Measurements from ENCODE around the gene TIMM29.

The TIMM29 gene

DNA sequence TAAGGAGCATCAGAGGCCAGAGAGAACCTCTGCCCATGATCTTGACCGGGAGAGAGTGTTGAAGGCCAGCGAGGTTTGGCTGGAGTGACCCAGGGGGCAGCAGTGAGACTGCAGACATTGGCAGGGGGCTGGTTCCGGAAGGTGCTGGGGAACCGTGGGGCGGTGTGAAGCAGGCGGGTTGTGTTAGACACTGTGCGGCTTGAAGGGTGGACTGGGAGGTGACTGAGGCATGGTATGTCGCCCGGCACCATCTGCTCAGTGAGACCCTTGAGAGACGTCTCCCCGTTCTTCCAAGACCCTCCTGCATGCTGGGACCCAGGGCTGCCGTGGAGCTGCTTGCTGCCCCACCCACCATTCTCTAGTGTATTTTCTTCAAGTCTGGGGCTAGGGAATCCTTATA lies 32.7 kb upstream of the TIMM29 start:
- Histone ChIP-seq H3K27me3 (ENCODE audit: insufficient read depth, low read length) (no peaks in the 10 kb centered on the region), H2AFZ (ENCODE audit: low read depth, low read length) (no peak overlapping the region), H3K4me3 (ENCODE audit: low read length) (no peak overlapping the region), H3K9me3 (ENCODE audit: low read length) (no peaks in the 10 kb centered on the region), H3K4me1 (ENCODE audit: insufficient read depth, low read length) (peaks cover 24% of the 10 kb centered on the region), H3K36me3 (ENCODE audit: insufficient read depth, low read length) (peaks cover 5% of the 10 kb centered on the region)

DNA sequence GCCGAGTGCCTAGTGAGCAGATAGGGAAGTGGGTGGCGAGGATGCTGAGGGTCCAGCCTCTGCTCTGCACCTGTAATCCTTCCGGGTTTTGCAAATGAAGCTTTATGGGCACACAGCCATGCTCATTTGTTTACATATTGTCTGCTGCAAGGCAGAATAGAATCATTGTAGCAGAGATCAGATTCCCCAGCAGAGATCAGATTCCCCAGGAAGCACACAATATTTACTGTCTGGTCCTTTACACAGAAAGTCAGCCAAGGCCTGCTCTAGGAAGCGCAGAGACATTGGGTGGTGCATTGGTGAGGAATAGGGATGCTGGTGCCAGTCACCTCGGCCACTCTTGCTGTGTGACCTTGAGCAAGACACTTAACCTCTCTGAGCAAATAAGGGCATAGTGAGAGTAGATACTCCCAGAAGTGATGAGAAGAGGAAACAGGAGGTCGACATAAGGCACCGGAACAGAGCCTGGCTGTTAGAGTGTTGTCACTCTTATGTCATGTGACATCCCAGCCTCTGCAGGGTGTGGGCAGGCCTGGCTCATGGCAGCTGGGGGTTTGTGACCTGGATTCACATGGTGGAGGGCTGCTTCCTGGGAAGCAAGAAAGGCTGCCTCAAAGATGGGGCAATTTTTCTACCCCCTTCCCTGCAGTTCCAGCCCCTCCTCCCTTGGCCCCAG lies 31.6 kb upstream of the TIMM29 start:
- H3K27me3 ChIP-seq (ENCODE audit: insufficient read depth, low read length), result no peaks in the 10 kb centered on the region
- H3K9me3 ChIP-seq (ENCODE audit: low read length), result no peaks in the 10 kb centered on the region
- H3K4me3 ChIP-seq (ENCODE audit: low read length), result no peak overlapping the region
- H3K36me3 ChIP-seq (ENCODE audit: insufficient read depth, low read length), result peaks cover 5% of the 10 kb centered on the region
- H3K4me1 ChIP-seq (ENCODE audit: insufficient read depth, low read length), result peaks cover 13% of the 10 kb centered on the region
- no peak overlapping the region for H2AFZ ChIP-seq (ENCODE audit: low read depth, low read length)

GRCh38 chr19:10898633-10899032 lies 30.0 kb upstream of the TIMM29 start:
- Histone ChIP-seq H3K27me3 (ENCODE audit: insufficient read depth, low read length) (no peaks in the 10 kb centered on the region), H3K36me3 (ENCODE audit: insufficient read depth, low read length) (peaks cover 7% of the 10 kb centered on the region), H2AFZ (ENCODE audit: low read depth, low read length) (no peak overlapping the region), H3K4me1 (ENCODE audit: insufficient read depth, low read length) (peaks cover 8% of the 10 kb centered on the region), H3K9me3 (ENCODE audit: low read length) (no peaks in the 10 kb centered on the region), H3K4me3 (ENCODE audit: low read length) (no peak overlapping the region)

DNA sequence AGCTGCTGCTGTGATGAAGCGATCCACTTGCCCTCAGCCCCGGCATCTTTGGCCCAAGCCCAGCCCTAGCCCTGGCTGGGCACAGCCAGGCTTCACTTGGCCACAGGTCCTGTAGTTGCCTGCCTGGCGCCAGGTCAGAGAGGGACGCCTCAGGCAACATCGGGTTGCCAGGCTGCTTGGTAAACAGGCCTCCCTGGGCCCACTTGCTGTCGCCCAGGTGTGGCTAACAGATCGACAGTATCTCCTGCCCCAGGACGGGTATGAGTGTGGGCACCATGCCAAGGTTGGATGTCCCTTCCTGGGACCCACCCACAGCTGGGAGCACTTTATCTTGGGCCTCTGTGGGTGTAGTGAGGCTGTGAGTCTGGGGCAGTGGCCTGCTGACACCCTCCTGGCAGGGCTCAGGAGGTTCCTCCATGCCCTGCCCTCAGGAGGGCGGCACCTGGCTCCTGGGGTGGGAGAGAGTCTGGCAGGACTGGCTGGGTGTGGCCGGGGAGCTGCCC lies 29.4 kb upstream of the TIMM29 start:
- no peak overlapping the region for H3K4me3 ChIP-seq (ENCODE audit: low read length)
- H2AFZ ChIP-seq (ENCODE audit: low read depth, low read length), result no peak overlapping the region
- H3K36me3 ChIP-seq (ENCODE audit: insufficient read depth, low read length), result peaks cover 4% of the 10 kb centered on the region
- no peaks in the 10 kb centered on the region for H3K27me3 ChIP-seq (ENCODE audit: insufficient read depth, low read length)
- H3K4me1 ChIP-seq (ENCODE audit: insufficient read depth, low read length), result peaks cover 3% of the 10 kb centered on the region
- no peaks in the 10 kb centered on the region for H3K9me3 ChIP-seq (ENCODE audit: low read length)

- Histone ChIP-seq H3K36me3 (ENCODE audit: insufficient read depth, low read length) (peaks cover 45% of the 10 kb centered on the region), H3K9me3 (ENCODE audit: low read length) (no peaks in the 10 kb centered on the region), H3K4me3 (ENCODE audit: low read length) (no peak overlapping the region), H3K4me1 (ENCODE audit: insufficient read depth, low read length) (no peaks in the 10 kb centered on the region), H3K27me3 (ENCODE audit: insufficient read depth, low read length) (no peaks in the 10 kb centered on the region), H2AFZ (ENCODE audit: low read depth, low read length) (no peak overlapping the region)
These were observed 20.7 kb upstream of the TIMM29 start for GRCh38 chr19:10907925-10908324.

- peaks cover 43% of the 10 kb centered on the region for H3K36me3 ChIP-seq (ENCODE audit: insufficient read depth, low read length)
- H3K27me3 ChIP-seq (ENCODE audit: insufficient read depth, low read length), result no peaks in the 10 kb centered on the region
- H3K9me3 ChIP-seq (ENCODE audit: low read length), result no peaks in the 10 kb centered on the region
- no peak overlapping the region for H3K4me3 ChIP-seq (ENCODE audit: low read length)
- no peak overlapping the region for H2AFZ ChIP-seq (ENCODE audit: low read depth, low read length)
- H3K4me1 ChIP-seq (ENCODE audit: insufficient read depth, low read length), result no peaks in the 10 kb centered on the region
These were observed 20.1 kb upstream of the TIMM29 start for GRCh38 chr19:10908380-10908960.

- Histone ChIP-seq H3K27me3 (ENCODE audit: insufficient read depth, low read length) (no peaks in the 10 kb centered on the region), H3K9me3 (ENCODE audit: low read length) (no peaks in the 10 kb centered on the region), H3K36me3 (ENCODE audit: insufficient read depth, low read length) (peaks cover 54% of the 10 kb centered on the region), H2AFZ (ENCODE audit: low read depth, low read length) (no peak overlapping the region), H3K4me3 (ENCODE audit: low read length) (no peak overlapping the region), H3K4me1 (ENCODE audit: insufficient read depth, low read length) (no peaks in the 10 kb centered on the region)
These were observed 16.8 kb upstream of the TIMM29 start for GRCh38 chr19:10911579-10912363.

DNA sequence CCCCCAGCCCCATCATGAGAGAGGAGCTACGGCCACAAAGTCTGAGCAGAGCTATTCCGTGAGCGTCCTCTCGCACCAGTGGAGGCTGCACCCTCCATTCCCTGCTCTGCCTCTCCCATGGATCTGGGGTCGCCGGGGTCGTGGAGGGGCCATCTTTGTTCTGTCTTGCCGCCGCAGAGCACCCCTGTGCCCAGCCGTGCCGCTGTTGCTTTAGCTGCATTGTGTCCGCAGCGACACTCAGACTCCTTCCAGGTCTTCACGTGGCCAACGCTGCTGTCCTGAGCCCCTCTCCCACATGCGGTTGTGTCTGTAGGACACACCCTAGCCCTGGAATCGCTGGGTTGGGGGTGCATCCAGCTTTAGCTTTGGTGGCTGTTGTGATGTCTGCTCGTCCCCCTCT lies 16.0 kb upstream of the TIMM29 start:
- Histone ChIP-seq H2AFZ (ENCODE audit: low read depth, low read length) (no peak overlapping the region), H3K4me1 (ENCODE audit: insufficient read depth, low read length) (no peaks in the 10 kb centered on the region), H3K9me3 (ENCODE audit: low read length) (no peaks in the 10 kb centered on the region), H3K4me3 (ENCODE audit: low read length) (no peak overlapping the region), H3K27me3 (ENCODE audit: insufficient read depth, low read length) (no peaks in the 10 kb centered on the region), H3K36me3 (ENCODE audit: insufficient read depth, low read length) (peaks cover 54% of the 10 kb centered on the region)

- Histone ChIP-seq H3K4me3 (ENCODE audit: low read length) (no peak overlapping the region), H3K27me3 (ENCODE audit: insufficient read depth, low read length) (no peaks in the 10 kb centered on the region), H2AFZ (ENCODE audit: low read depth, low read length) (no peak overlapping the region), H3K4me1 (ENCODE audit: insufficient read depth, low read length) (no peaks in the 10 kb centered on the region), H3K9me3 (ENCODE audit: low read length) (no peaks in the 10 kb centered on the region), H3K36me3 (ENCODE audit: insufficient read depth, low read length) (peaks cover 44% of the 10 kb centered on the region)
These were observed 14.8 kb upstream of the TIMM29 start for GRCh38 chr19:10913716-10914340.

- Histone ChIP-seq H3K9me3 (ENCODE audit: low read length) (no peaks in the 10 kb centered on the region), H3K4me3 (ENCODE audit: low read length) (no peak overlapping the region), H2AFZ (ENCODE audit: low read depth, low read length) (no peak overlapping the region), H3K27me3 (ENCODE audit: insufficient read depth, low read length) (no peaks in the 10 kb centered on the region), H3K36me3 (ENCODE audit: insufficient read depth, low read length) (peaks cover 51% of the 10 kb centered on the region), H3K4me1 (ENCODE audit: insufficient read depth, low read length) (no peaks in the 10 kb centered on the region)
These were observed 13.2 kb upstream of the TIMM29 start for GRCh38 chr19:10915130-10916091.

DNA sequence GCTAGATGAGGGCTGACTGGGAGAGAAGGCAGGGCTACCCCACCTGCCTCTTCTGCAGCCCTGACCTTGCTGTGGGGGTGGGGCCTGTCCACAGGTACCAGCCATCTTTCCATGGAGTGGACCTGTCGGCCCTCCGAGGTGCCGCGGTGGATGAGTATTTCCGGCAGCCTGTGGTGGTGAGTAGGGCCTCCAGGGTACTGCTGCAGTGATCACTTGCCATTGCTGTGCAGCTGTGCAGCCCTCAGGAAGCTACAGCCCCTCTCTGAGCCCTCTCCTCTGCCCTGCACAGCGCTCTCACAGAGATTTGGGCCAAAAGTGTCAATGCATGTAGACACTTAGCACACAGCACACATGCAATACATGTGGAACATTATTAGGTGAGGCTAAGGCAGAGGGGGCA lies 12.0 kb upstream of the TIMM29 start:
- H3K4me1 ChIP-seq (ENCODE audit: insufficient read depth, low read length), result no peaks in the 10 kb centered on the region
- H2AFZ ChIP-seq (ENCODE audit: low read depth, low read length), result no peak overlapping the region
- no peaks in the 10 kb centered on the region for H3K9me3 ChIP-seq (ENCODE audit: low read length)
- no peaks in the 10 kb centered on the region for H3K27me3 ChIP-seq (ENCODE audit: insufficient read depth, low read length)
- no peak overlapping the region for H3K4me3 ChIP-seq (ENCODE audit: low read length)
- peaks cover 52% of the 10 kb centered on the region for H3K36me3 ChIP-seq (ENCODE audit: insufficient read depth, low read length)

DNA sequence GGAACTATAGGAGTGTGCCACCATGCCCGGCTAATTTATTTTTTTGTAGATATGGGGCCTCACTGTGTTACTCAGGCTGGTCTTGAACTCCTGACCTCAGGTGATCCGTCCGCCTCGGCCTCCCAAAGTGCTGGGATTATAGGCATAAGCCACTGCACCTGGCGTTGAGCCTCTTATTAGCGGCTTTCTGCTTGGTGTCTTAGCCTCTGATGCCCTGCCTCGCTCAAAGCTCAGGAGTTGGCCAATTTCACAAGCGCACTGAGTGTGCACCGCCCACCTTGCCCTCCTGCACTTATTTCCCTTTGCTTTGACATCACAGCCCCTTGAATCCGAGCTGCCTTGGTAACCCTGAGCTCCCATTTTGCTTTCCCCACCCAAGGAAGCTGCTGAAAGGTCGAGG lies 10.3 kb upstream of the TIMM29 start:
- H3K27me3 ChIP-seq (ENCODE audit: insufficient read depth, low read length), result no peaks in the 10 kb centered on the region
- H3K4me1 ChIP-seq (ENCODE audit: insufficient read depth, low read length), result no peaks in the 10 kb centered on the region
- H3K36me3 ChIP-seq (ENCODE audit: insufficient read depth, low read length), result peaks cover 50% of the 10 kb centered on the region
- no peaks in the 10 kb centered on the region for H3K9me3 ChIP-seq (ENCODE audit: low read length)
- H2AFZ ChIP-seq (ENCODE audit: low read depth, low read length), result no peak overlapping the region
- H3K4me3 ChIP-seq (ENCODE audit: low read length), result no peak overlapping the region

Measured in neuron (in vitro differentiated cells).